ENCODE measurements around the gene PACC1.

DNA sequence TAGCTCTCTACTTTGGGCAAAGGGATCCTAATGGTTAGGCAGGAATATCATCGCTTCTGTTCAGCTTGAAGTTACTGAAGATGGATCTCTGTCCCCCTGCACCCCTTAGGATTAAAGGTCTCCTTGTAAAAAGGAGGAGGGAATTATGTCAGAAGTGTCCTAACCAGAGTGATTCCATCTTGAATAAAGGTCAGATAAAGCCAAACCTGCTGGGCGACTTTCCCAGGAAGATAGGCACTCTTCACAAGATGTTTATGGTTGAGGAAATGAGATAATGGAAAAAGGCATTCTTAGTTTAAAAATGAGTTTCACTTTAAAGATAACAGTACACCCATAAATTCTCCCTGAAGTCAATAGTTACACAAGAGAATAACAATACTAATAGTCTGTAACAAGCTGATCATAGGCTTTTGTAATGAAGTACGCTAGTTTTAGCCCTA, 16.3 kb upstream of the PACC1 start:
- TF ChIP-seq, protein P1, sequence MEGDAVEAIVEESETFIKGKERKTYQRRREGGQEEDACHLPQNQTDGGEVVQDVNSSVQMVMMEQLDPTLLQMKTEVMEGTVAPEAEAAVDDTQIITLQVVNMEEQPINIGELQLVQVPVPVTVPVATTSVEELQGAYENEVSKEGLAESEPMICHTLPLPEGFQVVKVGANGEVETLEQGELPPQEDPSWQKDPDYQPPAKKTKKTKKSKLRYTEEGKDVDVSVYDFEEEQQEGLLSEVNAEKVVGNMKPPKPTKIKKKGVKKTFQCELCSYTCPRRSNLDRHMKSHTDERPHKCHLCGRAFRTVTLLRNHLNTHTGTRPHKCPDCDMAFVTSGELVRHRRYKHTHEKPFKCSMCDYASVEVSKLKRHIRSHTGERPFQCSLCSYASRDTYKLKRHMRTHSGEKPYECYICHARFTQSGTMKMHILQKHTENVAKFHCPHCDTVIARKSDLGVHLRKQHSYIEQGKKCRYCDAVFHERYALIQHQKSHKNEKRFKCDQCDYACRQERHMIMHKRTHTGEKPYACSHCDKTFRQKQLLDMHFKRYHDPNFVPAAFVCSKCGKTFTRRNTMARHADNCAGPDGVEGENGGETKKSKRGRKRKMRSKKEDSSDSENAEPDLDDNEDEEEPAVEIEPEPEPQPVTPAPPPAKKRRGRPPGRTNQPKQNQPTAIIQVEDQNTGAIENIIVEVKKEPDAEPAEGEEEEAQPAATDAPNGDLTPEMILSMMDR (IDR thresholded peaks at IDR 0.05 in 2 of 3, conservative IDR thresholded peaks at IDR 0.05 in 1 of 3; ENCODE audit: borderline replicate concordance in 1 of 3, insufficient read depth in 1 of 3, low read depth in 2 of 3, low read length in 2 of 3), result no peak
- TF ChIP-seq TCF7L2 (IDR thresholded peaks at IDR 0.05; ENCODE audit: borderline replicate concordance, extremely low read depth, insufficient read depth, insufficient read length), result no peak
- TF ChIP-seq POLR2A (IDR thresholded peaks at IDR 0.05; ENCODE audit: borderline replicate concordance, extremely low read depth, insufficient read depth, insufficient read length), result no peak
- TF ChIP-seq, protein P2, sequence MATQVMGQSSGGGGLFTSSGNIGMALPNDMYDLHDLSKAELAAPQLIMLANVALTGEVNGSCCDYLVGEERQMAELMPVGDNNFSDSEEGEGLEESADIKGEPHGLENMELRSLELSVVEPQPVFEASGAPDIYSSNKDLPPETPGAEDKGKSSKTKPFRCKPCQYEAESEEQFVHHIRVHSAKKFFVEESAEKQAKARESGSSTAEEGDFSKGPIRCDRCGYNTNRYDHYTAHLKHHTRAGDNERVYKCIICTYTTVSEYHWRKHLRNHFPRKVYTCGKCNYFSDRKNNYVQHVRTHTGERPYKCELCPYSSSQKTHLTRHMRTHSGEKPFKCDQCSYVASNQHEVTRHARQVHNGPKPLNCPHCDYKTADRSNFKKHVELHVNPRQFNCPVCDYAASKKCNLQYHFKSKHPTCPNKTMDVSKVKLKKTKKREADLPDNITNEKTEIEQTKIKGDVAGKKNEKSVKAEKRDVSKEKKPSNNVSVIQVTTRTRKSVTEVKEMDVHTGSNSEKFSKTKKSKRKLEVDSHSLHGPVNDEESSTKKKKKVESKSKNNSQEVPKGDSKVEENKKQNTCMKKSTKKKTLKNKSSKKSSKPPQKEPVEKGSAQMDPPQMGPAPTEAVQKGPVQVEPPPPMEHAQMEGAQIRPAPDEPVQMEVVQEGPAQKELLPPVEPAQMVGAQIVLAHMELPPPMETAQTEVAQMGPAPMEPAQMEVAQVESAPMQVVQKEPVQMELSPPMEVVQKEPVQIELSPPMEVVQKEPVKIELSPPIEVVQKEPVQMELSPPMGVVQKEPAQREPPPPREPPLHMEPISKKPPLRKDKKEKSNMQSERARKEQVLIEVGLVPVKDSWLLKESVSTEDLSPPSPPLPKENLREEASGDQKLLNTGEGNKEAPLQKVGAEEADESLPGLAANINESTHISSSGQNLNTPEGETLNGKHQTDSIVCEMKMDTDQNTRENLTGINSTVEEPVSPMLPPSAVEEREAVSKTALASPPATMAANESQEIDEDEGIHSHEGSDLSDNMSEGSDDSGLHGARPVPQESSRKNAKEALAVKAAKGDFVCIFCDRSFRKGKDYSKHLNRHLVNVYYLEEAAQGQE (IDR thresholded peaks at IDR 0.05; ENCODE audit: low read depth), result no peak
- no peak for TF ChIP-seq EZH2 (IDR thresholded peaks at IDR 0.05)
- no peak for TF ChIP-seq EZH2phosphoT487 (IDR thresholded peaks at IDR 0.05; ENCODE audit: borderline replicate concordance)

All from HCT116 (cell line).